Keratinocyte (primary cell): Measurements from ENCODE around the gene MAN1C1.

Experiments used
- EZH2 ChIP-seq: IDR thresholded peaks from one replicate; pipeline ENCODE4 v1.6.1; 2012; ENCODE audit warnings: inconsistent platforms, mild to moderate bottlenecking, low read length, moderate library complexity
- TF ChIP-seq, protein P1 (sequence below), 3 experiments: IDR thresholded peaks in 1 of 3; conservative IDR thresholded peaks in 1 of 3; optimal IDR thresholded peaks in 1 of 3; 2 replicates in 2 of 3; 3 replicates in 1 of 3; pipeline versions ENCODE3 to v1.5.1; 2011; ENCODE audit warnings: low read length in 3 of 3, mild to moderate bottlenecking in 3 of 3, moderate library complexity in 2 of 3, control low read depth in 1 of 3, inconsistent platforms in 1 of 3; ENCODE audit not compliant: insufficient read depth in 2 of 3; ENCODE audit errors: extremely low read depth in 1 of 3

- TF ChIP-seq, protein P1, sequence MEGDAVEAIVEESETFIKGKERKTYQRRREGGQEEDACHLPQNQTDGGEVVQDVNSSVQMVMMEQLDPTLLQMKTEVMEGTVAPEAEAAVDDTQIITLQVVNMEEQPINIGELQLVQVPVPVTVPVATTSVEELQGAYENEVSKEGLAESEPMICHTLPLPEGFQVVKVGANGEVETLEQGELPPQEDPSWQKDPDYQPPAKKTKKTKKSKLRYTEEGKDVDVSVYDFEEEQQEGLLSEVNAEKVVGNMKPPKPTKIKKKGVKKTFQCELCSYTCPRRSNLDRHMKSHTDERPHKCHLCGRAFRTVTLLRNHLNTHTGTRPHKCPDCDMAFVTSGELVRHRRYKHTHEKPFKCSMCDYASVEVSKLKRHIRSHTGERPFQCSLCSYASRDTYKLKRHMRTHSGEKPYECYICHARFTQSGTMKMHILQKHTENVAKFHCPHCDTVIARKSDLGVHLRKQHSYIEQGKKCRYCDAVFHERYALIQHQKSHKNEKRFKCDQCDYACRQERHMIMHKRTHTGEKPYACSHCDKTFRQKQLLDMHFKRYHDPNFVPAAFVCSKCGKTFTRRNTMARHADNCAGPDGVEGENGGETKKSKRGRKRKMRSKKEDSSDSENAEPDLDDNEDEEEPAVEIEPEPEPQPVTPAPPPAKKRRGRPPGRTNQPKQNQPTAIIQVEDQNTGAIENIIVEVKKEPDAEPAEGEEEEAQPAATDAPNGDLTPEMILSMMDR (optimal IDR thresholded peaks at IDR 0.05 in 1 of 3, IDR thresholded peaks at IDR 0.05 in 1 of 3, conservative IDR thresholded peaks at IDR 0.05 in 1 of 3; ENCODE audit: extremely low read depth in 1 of 3, insufficient read depth in 2 of 3, low read length in 3 of 3): no peak
- no peak for TF ChIP-seq EZH2
These were observed 215.9 kb downstream of the MAN1C1 start for GRCh38 chr1:25832336-25833037.
